ENCODE results near the gene EDDM3A.

EDDM3A gene

DNA sequence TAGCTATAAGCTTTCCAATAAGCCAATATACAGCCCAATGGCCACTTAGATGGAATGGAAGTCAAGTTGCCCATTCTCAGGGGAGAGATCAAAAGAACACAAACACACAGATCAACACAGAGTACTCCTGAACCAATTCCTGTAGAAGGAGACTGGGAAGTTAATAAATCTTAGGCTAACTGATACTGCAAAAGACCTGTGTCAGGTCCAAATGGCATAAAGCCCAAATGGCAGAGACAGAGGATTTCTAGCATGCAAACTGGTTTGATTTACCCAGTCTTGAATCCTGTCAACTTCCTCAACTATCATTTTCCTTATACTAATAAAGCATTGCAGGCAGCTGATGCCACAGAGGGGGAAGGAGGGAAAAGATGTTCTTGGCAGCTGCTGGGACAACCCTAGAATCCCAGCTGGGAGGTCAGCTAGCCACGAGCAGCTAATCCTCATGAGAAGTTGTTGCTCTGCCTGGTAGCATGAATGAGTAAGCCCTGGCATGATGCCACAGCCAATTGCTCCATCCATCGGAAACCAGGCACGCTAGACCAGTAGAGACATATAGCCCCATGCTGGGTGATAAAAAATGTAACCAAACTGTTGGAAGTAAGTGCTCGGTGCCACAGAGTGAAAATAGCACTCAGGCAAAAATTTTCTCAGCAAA lies 31.0 kb upstream of the EDDM3A start:
- H2BK12ac ChIP-seq (ENCODE audit: low read length): no peak overlapping the region
- no peak overlapping the region for H3K4me3 ChIP-seq (ENCODE audit: low read depth, low read length)
- no peaks in the 10 kb centered on the region for H3K27me3 ChIP-seq (ENCODE audit: insufficient read depth, low read length)
- WGBS (ENCODE audit: extremely low coverage, insufficient coverage, insufficient read length): no CpG with 5 or more reads among the region's 4 CpGs
- H3K79me1 ChIP-seq (ENCODE audit: low read length): no peaks in the 10 kb centered on the region
- H4K12ac ChIP-seq (ENCODE audit: low read depth, low read length): no peak overlapping the region
- no peak overlapping the region for H3K14ac ChIP-seq (ENCODE audit: low read length)
- H3K23ac ChIP-seq (ENCODE audit: low read length): no peak overlapping the region
- H3K79me2 ChIP-seq (ENCODE audit: control insufficient read depth, insufficient read depth, low read length, poor library complexity): no peaks in the 10 kb centered on the region
- no peak overlapping the region for H2AK5ac ChIP-seq (ENCODE audit: low read length)
- no peak overlapping the region for H2BK5ac ChIP-seq (ENCODE audit: low read depth, low read length, poor library complexity)
- no peak overlapping the region for H3K27ac ChIP-seq (ENCODE audit: low read depth, low read length)
- no peak overlapping the region for H3K4me2 ChIP-seq (ENCODE audit: low read length)
- H2AFZ ChIP-seq (ENCODE audit: insufficient read depth, low read length, poor library complexity): no peak overlapping the region
- H4K8ac ChIP-seq (ENCODE audit: low read depth, low read length): no peak overlapping the region
- H3K9ac ChIP-seq (ENCODE audit: low read length): no peak overlapping the region
- no peak overlapping the region for H3K4ac ChIP-seq (ENCODE audit: low read depth, low read length)
- peak in 1 of 2 donors; percentile 41 for DNase-seq
- no peak overlapping the region for H3K18ac ChIP-seq (ENCODE audit: low read length)
- no peaks in the 10 kb centered on the region for H3K4me1 ChIP-seq (ENCODE audit: control insufficient read depth in 1 of 2, insufficient read depth in 2 of 2, low read length in 2 of 2)
- H2BK120ac ChIP-seq (ENCODE audit: insufficient read depth, low read length, poor library complexity): no peak overlapping the region
- no peaks in the 10 kb centered on the region for H3K9me3 ChIP-seq (ENCODE audit: insufficient read depth, low read depth, low read length)
- H3K36me3 ChIP-seq (ENCODE audit: control insufficient read depth in 1 of 2, insufficient read depth in 2 of 2, low read length in 2 of 2): no peaks in the 10 kb centered on the region
- H4K91ac ChIP-seq (ENCODE audit: low read depth, low read length): no peak overlapping the region

DNA sequence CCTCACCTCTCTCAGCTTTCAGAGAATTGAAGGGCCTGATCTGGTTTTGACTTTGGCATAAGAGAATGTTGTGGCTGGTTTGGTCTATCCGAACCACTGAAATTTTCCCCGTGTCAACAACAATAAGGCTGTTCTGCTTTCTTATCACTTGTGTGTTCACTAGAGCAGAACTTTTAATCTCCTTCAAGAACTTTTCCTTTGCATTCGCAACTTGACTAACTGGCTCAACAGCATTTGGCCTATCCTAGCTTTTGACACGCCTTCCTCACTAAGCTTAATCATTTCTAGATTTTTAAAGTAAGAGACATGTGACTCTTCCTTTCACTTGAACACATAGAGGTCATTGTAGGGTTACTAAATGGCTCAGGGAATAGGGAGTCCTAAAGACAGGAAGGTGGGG lies 25.9 kb upstream of the EDDM3A start:
- Histone ChIP-seq H2BK120ac (ENCODE audit: insufficient read depth, low read length, poor library complexity) (no peak overlapping the region), H4K8ac (ENCODE audit: low read depth, low read length) (no peak overlapping the region), H3K23ac (ENCODE audit: low read length) (no peak overlapping the region), H3K79me2 (ENCODE audit: control insufficient read depth, insufficient read depth, low read length, poor library complexity) (no peaks in the 10 kb centered on the region), H3K4me2 (ENCODE audit: low read length) (no peak overlapping the region), H3K27ac (ENCODE audit: low read depth, low read length) (no peak overlapping the region), H3K4ac (ENCODE audit: low read depth, low read length) (no peak overlapping the region), H4K91ac (ENCODE audit: low read depth, low read length) (no peak overlapping the region), H2BK5ac (ENCODE audit: low read depth, low read length, poor library complexity) (no peak overlapping the region), H3K27me3 (ENCODE audit: insufficient read depth, low read length) (no peaks in the 10 kb centered on the region), H3K36me3 (ENCODE audit: control insufficient read depth in 1 of 2, insufficient read depth in 2 of 2, low read length in 2 of 2) (no peaks in the 10 kb centered on the region), H3K9me3 (ENCODE audit: insufficient read depth, low read depth, low read length) (peaks cover 2% of the 10 kb centered on the region), H3K4me3 (ENCODE audit: low read depth, low read length) (no peak overlapping the region), H3K18ac (ENCODE audit: low read length) (no peak overlapping the region), H2AFZ (ENCODE audit: insufficient read depth, low read length, poor library complexity) (no peak overlapping the region), H4K12ac (ENCODE audit: low read depth, low read length) (no peak overlapping the region), H2AK5ac (ENCODE audit: low read length) (no peak overlapping the region), H3K14ac (ENCODE audit: low read length) (no peak overlapping the region), H3K79me1 (ENCODE audit: low read length) (no peaks in the 10 kb centered on the region), H3K4me1 (ENCODE audit: control insufficient read depth in 1 of 2, insufficient read depth in 2 of 2, low read length in 2 of 2) (no peaks in the 10 kb centered on the region), H3K9ac (ENCODE audit: low read length) (no peak overlapping the region), H2BK12ac (ENCODE audit: low read length) (no peak overlapping the region)
- WGBS (ENCODE audit: extremely low coverage, insufficient coverage, insufficient read length): no CpG with 5 or more reads among the region's 4 CpGs
- DNase-seq: no peak

DNA sequence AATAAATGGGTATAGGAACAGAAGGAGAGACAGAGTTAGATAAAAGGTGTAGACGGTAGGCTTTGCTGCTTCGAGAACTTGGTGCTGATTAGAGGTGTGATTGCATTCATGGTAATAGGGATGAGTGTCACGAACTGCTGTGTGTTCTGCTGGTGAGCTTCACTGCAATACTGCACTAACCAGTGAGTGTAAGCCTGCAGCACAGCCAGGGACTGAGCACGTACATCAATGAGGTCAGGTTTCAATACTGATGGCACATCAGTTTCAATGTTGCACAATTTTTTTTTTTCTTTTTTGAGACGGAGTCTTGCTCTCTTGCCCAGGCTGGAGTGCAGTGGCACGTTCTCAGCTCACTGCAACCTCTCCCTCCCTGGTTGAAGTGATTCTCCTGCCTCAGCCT lies 24.9 kb upstream of the EDDM3A start:
- no CpG with 5 or more reads among the region's 6 CpGs for WGBS (ENCODE audit: extremely low coverage, insufficient coverage, insufficient read length)

DNA sequence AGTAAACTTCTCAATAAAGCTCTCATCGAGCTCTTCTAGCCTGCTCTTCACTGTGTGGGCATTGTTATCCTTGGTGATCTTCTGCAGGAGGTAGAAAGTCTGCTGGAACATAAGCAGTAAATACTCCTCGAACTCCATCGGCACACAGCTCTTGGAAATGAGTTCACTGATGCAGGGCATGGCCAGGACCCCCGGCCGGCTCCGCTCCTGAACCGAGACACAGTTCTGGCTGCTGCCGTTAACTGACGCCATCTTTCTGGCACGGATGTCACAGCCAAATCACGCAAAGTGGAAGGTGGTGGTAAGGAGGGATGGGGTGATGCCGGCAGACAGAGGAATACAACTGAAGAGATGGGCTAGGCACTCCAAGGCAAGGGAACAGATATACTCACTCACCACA lies 23.7 kb upstream of the EDDM3A start:
- H4K91ac ChIP-seq (ENCODE audit: low read depth, low read length): no peak overlapping the region
- no peaks in the 10 kb centered on the region for H3K36me3 ChIP-seq (ENCODE audit: control insufficient read depth in 1 of 2, insufficient read depth in 2 of 2, low read length in 2 of 2)
- H3K18ac ChIP-seq (ENCODE audit: low read length): no peak overlapping the region
- no peak overlapping the region for H2BK120ac ChIP-seq (ENCODE audit: insufficient read depth, low read length, poor library complexity)
- H4K12ac ChIP-seq (ENCODE audit: low read depth, low read length): no peak overlapping the region
- no peak overlapping the region for H3K23ac ChIP-seq (ENCODE audit: low read length)
- H3K4me2 ChIP-seq (ENCODE audit: low read length): no peak overlapping the region
- H3K4me1 ChIP-seq (ENCODE audit: control insufficient read depth in 1 of 2, insufficient read depth in 2 of 2, low read length in 2 of 2): no peaks in the 10 kb centered on the region
- no peaks in the 10 kb centered on the region for H3K27me3 ChIP-seq (ENCODE audit: insufficient read depth, low read length)
- H2AK5ac ChIP-seq (ENCODE audit: low read length): no peak overlapping the region
- no peak overlapping the region for H2BK12ac ChIP-seq (ENCODE audit: low read length)
- no CpG with 5 or more reads among the region's 12 CpGs for WGBS (ENCODE audit: extremely low coverage, insufficient coverage, insufficient read length)
- H2BK5ac ChIP-seq (ENCODE audit: low read depth, low read length, poor library complexity): no peak overlapping the region
- no peak overlapping the region for H3K9ac ChIP-seq (ENCODE audit: low read length)
- peaks cover 2% of the 10 kb centered on the region for H3K9me3 ChIP-seq (ENCODE audit: insufficient read depth, low read depth, low read length)
- no peak overlapping the region for H3K27ac ChIP-seq (ENCODE audit: low read depth, low read length)
- H2AFZ ChIP-seq (ENCODE audit: insufficient read depth, low read length, poor library complexity): no peak overlapping the region
- no peaks in the 10 kb centered on the region for H3K79me1 ChIP-seq (ENCODE audit: low read length)
- DNase-seq: no peak
- no peak overlapping the region for H3K14ac ChIP-seq (ENCODE audit: low read length)
- H3K79me2 ChIP-seq (ENCODE audit: control insufficient read depth, insufficient read depth, low read length, poor library complexity): no peaks in the 10 kb centered on the region
- H3K4me3 ChIP-seq (ENCODE audit: low read depth, low read length): no peak overlapping the region
- no peak overlapping the region for H4K8ac ChIP-seq (ENCODE audit: low read depth, low read length)
- no peak overlapping the region for H3K4ac ChIP-seq (ENCODE audit: low read depth, low read length)

More for the DNA sequence above, 24.9 kb upstream of the EDDM3A start:
- Histone ChIP-seq H3K4me2 (ENCODE audit: low read length) (no peak overlapping the region), H3K36me3 (ENCODE audit: control insufficient read depth in 1 of 2, insufficient read depth in 2 of 2, low read length in 2 of 2) (no peaks in the 10 kb centered on the region), H3K9ac (ENCODE audit: low read length) (no peak overlapping the region), H3K79me2 (ENCODE audit: control insufficient read depth, insufficient read depth, low read length, poor library complexity) (no peaks in the 10 kb centered on the region), H4K91ac (ENCODE audit: low read depth, low read length) (no peak overlapping the region), H3K14ac (ENCODE audit: low read length) (no peak overlapping the region), H2BK5ac (ENCODE audit: low read depth, low read length, poor library complexity) (no peak overlapping the region), H2AK5ac (ENCODE audit: low read length) (no peak overlapping the region), H3K4me1 (ENCODE audit: control insufficient read depth in 1 of 2, insufficient read depth in 2 of 2, low read length in 2 of 2) (no peaks in the 10 kb centered on the region), H3K18ac (ENCODE audit: low read length) (no peak overlapping the region), H4K8ac (ENCODE audit: low read depth, low read length) (no peak overlapping the region), H2BK12ac (ENCODE audit: low read length) (no peak overlapping the region), H3K23ac (ENCODE audit: low read length) (no peak overlapping the region), H2BK120ac (ENCODE audit: insufficient read depth, low read length, poor library complexity) (no peak overlapping the region), H3K79me1 (ENCODE audit: low read length) (no peaks in the 10 kb centered on the region), H3K4me3 (ENCODE audit: low read depth, low read length) (no peak overlapping the region), H3K9me3 (ENCODE audit: insufficient read depth, low read depth, low read length) (peaks cover 2% of the 10 kb centered on the region), H3K4ac (ENCODE audit: low read depth, low read length) (no peak overlapping the region), H3K27ac (ENCODE audit: low read depth, low read length) (no peak overlapping the region), H3K27me3 (ENCODE audit: insufficient read depth, low read length) (no peaks in the 10 kb centered on the region), H4K12ac (ENCODE audit: low read depth, low read length) (no peak overlapping the region), H2AFZ (ENCODE audit: insufficient read depth, low read length, poor library complexity) (no peak overlapping the region)
- DNase-seq: no peak
